ENCODE results near the gene ITCH.

ITCH gene

DNA sequence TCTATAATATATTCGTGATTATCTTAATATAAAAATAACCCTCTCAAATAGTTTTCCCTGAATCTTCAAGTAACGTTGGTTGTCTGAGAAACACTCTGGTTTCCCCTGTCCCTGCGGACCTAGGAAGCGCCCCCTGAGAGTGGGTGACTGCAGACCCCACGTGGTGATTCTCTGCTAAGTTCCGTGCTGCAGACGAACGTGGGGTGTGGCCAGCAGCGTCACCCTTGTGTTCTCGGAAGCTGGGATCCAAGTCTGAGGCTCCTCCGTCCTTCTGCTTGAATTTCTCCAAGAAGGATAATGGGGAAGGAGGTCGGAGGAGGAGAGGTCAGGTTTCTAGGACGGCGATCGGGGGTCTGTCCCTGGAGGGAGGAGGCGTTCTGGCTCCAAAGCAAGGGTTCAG, 178.8 kb downstream of the ITCH start:
- no peak for TF ChIP-seq CTCF (IDR thresholded peaks at IDR 0.05; ENCODE audit: low read depth, low read length)
- DNase-seq (ENCODE audit: extremely low read depth, low read depth): no peak

DNA sequence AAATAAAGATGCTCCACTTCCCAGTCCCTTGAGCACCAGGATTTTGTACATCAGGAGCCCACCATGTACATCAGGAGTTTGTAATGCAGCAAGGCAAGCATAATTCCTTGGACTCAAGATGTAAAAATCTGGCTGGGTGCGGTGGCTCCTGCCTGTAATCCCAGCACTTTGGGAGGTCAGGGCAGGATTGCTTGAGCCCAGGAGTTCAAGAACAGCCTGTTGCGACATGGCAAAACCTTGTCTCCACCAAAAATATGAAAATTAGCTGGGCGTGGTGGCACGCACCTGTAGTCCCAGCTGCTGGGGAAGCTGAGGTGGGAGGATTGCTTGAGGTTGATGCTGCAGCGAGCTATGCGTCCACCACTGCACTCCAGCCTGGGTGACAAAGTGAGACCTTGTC, 179.4 kb downstream of the ITCH start:
- no peak for DNase-seq (ENCODE audit: extremely low read depth, low read depth)
- TF ChIP-seq CTCF (IDR thresholded peaks at IDR 0.05; ENCODE audit: low read depth, low read length): no peak

DNA sequence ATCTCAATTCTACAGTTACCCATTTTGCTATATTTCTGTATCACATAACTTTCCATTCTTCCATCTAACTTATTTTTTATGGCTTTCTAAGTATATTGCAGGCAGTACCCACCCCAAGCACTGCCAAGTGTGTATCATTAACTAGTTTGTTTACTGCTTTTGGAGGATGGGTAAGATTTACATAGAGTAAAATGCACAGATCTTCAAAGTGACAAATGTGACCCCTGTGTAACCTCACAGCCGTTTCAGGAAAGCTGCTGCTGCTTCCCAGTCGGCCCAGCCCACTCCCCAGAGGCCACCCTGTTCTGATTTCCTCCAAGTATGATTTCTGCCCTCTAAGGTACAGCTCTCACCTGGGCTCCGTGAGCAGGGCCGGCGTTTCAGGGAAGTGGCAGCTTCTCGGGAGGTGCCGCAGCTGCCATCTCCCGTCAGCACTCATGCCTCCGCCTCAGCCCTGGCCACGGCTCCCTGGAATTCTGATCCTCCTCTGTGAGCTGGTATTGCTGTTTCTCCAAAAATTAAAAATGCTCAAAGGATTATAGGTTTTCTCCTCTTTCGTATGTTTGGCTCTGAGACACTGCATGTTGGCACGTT, 180.5 kb downstream of the ITCH start:
- no peak for DNase-seq (ENCODE audit: extremely low read depth, low read depth)
- no peak for TF ChIP-seq CTCF (IDR thresholded peaks at IDR 0.05; ENCODE audit: low read depth, low read length)

GRCh38 chr20:34544109-34544796, 181.2 kb downstream of the ITCH start:
- no peak for DNase-seq (ENCODE audit: extremely low read depth, low read depth)
- no peak for TF ChIP-seq CTCF (IDR thresholded peaks at IDR 0.05; ENCODE audit: low read depth, low read length)

DNA sequence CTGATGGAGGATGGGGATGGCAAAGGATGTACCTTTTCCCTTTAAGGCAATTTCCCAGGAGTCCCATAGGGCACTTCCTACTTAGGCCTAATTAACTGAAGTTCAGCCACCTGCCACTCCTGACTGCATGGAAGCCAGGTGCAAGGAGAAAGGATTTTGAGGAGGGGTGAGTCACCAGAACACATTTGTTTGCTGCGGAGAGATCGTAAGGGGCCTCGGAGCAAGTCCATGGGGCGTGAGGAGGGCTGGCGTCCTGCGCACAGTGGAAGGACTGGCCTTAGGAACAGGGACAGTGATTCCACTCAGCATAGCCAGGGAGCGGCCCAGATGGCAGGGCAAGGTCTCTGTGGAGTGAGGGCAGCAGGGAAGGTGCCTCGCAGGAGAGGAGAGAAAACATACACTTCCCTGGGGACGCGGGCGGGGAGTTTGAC, 183.7 kb downstream of the ITCH start:
- DNase-seq (ENCODE audit: extremely low read depth, low read depth): no peak
- TF ChIP-seq CTCF (IDR thresholded peaks at IDR 0.05; ENCODE audit: low read depth, low read length): no peak

DNA sequence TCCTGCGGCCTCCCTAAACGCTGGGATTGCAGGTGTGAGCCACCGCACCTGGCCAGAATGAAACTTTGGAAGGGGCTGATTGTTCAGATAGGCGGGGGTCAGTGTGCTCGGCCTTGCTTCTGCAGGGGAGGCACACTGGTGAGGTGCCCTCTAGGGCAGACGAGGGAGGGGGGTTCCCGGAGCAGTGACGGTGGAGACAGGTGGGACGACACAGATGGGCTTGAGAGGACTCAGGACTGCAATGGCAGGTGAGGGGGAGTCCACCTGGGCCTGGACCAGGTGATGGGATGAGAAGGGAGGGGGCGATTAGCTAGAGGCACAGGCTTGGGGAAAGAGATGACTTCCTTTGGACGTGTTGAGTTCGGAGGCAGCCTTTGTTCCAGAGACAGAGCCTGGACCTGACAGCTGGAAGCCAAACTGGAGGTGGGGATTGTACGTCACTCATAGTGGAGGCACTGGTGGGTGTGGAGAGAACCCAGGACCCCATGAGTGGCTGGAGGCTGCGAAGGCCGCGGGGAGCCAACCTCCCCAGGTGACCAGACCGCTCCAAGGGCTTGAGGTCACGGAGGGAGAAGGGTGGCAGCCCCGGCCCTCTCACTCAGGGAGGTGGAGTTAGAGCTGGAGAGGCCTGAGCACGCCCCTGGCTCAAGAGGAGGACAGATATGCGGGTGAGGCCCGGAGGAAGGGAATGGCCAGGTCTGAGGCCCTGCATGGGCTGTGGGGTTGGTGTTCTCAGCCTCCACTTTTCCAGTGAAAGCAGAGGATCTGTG, 185.0 kb downstream of the ITCH start:
- no peak for TF ChIP-seq CTCF (IDR thresholded peaks at IDR 0.05; ENCODE audit: low read depth, low read length)
- DNase-seq (ENCODE audit: extremely low read depth, low read depth): no peak

All from AG09319 (cell line).